Stimulated activated CD4-positive, alpha-beta T cell treated with anti-CD3 and anti-CD28 coated beads, TNF-alpha, amount 100 ng/mL, for 48 hours (primary cell): ENCODE data around the gene RHBG.
"Not testable (repeated sequence)": the region's sequence is repeated elsewhere in the genome, so short reads cannot be mapped to it uniquely, and the experiment has no call there.

Experiments
- DNase-seq, 3 donors: peaks; one replicate each; pipeline ENCODE4 v3.0.0-alpha.2; 2020; ENCODE audit warnings: low read depth in 3 of 3

Gene RHBG

DNA sequence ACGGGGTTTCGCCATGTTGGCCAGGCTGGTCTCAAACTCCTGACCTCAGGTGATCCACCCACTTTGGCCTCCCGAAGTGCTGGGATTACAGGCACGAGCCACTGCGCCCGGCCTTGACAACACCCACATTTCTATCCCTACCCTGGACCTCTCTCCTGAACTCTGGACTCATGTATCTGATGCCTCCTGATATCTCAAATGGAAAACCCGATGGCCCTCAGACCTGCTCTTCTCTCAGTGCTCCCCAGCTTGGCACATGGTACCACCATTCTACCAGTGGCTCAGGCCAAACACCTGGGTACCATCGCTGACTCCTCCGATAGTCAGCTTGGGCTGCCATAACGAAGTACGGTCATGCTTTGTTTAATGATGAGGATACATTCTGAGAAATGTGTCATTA is 8.5 kb upstream of the RHBG start:
- no peak for DNase-seq

- DNase-seq, result no peak
Observed at GRCh38 chr1:156365754-156366153, 3.3 kb upstream of the RHBG start.

DNA sequence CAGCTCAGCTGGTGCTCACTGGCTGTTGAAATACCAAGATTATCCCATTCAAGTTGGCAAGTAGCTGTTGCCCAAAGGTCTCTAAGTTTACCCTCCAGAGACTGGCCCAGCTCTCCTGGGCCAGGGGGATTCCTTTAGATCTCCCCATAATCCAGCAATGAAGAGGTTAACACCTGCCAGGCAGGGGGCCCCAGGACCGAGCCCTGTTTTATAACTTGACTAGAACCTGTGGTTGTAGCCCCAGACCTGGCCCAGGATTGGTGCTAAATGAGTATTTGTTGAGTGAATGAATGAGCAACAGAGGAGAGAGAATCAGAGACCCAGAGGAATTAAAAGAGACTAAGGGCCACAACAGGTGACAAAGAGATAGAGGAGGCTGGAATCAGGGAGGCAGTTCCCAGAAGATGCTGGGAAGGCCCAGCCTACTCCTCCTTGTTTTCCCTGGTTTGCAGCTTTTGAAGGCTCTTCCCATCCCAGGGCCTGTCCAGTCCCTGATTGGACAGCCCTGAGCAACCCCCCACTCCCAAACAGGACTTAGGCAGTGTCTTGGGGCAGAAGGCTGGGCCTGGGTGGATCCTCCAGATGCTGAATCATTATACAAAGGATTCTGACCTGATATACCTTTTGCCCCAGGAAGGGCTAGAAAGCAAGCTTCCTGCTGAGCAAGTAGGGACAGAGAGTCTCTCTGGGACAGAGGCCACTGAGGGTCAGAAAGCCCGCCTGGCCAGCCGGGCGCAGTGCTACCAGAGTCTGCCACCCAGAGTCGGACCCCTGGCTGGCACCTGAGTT is 2.4 kb upstream of the RHBG start:
- DNase-seq, result no peak

GRCh38 chr1:156367383-156368156 is 1.4 kb upstream of the RHBG start:
- DNase-seq, result no peak

DNA sequence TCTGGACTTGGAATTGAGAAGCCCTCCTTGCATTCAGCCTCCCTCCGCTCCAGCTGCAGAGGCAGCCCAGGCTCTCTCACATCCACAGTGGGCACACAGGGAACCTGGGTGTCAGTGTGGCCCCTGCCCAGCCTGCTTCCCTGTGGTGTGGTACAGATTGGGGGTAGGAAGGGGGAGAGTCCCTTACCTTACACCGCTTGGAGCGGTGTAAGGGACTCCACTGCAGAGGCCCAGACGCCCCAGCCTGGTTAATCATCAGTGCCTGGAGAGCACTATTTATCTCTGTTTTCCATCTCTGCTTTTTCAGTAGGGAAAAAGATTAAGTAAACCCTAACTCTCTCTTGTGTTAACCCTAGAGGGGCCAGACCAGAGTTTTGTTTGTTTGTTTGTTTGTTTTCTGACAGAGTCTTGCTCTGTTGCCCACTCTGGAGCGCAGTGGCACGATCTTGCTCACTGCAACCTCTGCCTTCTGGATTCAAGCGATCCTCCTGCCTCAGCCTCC is 803 bp upstream of the RHBG start:
- DNase-seq, result no peak

GRCh38 chr1:156369685-156370286 is 775 bp downstream of the RHBG start:
- DNase-seq, result not testable (repeated sequence)

GRCh38 chr1:156371553-156372264 is 2.7 kb downstream of the RHBG start:
- DNase-seq, result no peak

DNA sequence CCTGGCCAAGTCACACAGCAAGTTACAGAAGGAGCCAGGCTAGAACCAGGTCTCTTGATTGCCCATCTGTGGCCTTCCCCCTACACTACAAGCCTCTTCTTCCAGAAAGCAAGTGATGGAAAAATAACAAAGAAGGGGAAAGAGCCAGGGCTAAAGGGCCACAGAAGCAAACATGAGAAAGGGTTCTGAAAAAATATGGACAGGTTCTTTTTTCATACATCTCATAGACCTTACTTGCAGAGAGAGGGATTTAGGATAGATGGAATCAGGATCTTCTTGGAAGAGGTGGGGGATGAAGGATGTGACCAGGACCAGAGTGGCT is 3.2 kb downstream of the RHBG start:
- no peak for DNase-seq

GRCh38 chr1:156372876-156373275 is 3.9 kb downstream of the RHBG start:
- no peak for DNase-seq

DNA sequence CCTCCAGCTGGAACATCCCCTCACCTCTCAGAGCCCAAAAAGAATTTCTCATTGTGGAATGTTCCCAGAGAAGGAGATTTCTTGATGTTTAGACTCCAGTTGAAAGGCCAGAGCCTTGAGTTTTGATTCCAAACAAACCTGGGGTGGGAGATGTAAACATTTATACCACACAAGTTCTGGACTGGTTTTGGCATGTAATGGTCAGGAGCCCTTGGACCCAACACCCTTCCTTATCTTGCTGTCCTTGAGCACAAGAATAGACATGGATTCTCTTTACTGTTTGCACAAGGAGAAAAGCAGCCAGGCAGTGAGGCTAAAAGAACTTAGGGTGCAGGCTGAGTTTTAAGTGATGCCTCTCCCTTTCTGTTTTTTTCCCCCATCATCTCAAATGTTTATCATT is 4.5 kb downstream of the RHBG start:
- no peak for DNase-seq

GRCh38 chr1:156376146-156376545 is 7.1 kb downstream of the RHBG start:
- no peak for DNase-seq

GRCh38 chr1:156376958-156377919 is 8.2 kb downstream of the RHBG start:
- no peak for DNase-seq

DNA sequence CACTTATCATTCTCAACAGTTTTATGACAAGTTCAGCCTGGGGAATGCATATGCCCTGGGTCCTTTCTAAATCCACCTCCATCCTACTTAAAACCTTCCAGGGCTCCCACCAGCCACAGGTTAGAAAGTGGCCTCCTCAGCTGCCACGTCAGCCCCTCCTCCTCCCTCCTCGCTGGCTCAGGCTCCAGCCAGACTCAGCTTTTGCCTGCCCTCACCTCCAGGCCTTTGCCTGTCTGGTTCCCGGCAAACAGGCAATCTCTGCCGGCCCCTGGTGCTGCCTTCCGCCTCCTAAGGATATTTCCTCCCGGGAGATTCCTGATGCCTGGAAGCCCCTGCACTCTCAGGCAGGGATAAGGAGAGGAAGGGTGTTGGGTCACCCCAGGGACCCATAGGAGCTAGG is 9.5 kb downstream of the RHBG start:
- no peak for DNase-seq

DNA sequence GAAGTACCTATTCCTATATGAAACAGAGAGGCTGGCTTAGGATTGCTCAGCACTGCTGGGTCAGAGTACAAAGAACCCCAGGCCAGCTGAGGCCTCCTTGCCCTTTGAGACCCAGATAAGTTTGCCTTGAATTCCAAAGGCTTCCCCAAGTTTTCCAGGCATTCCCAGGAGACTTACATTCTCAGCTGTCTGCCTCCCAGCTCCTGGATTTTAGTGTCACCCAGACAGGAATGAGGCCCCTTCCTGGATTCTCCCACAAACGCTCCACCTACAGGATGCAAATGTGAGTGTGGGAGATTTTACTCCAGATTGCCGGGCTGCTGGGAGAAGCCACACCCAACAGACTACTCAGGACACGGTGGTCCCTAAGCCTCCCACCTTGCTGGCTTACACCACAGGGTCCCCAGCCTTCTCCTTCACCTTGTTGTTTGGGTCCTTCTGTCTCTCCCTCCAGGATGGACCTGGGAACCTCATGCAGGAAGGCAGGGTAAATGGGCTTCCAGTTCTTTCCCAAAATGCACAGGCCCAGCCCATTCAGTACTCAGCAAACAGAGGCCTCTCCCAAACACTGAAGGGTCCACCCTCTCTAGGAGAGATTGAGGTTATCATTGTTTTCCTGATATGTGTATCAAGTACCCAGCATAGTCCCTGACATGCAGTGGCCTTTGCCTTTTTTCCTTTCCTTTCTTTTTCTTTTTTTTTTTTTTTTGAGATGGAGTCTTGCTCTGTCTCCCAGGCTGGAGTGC is 10.6 kb downstream of the RHBG start:
- DNase-seq, result no peak

GRCh38 chr1:156382561-156382960 is 13.6 kb downstream of the RHBG start:
- no peak for DNase-seq

DNA sequence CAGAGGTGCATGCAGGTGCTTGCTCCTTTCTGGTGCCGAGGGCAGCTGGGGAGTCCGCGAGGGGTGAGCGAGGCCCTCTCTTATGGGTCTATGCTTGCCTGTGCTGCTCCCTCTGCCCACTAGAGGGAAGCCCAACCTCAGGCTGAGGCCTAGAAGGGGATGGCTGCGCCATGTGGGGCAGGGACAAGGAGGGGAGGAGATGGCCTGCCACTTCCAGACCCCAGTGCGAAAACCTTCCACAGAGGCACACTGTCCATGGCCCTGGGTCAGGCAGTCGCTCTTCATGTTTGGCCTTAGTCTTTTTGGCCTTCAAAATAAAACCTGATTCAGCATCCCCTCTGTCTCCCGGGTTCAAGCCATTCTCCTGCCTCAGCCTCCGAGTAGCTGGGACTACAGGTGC is 14.0 kb downstream of the RHBG start:
- peak; percentile 44 to 53 (median 51) for DNase-seq

DNA sequence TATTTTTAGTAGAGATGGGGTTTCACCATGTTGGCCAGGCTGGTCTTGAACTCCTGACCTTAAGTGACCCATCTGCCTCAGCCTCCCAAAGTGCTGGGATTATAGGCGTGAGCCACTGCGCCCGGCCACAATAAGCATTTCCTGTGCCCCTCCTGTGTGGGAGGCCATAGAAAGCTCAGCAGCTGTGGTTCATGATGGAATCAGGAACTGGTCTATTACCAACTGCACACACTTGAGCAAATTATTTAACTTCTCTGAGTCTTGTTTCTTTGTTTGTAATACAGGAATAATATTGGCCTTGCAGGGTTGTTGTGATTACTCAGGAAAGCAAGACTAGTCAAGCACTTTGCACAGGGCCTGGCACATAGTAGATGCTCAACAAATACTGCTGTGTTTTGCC is 15.0 kb downstream of the RHBG start:
- no peak for DNase-seq

DNA sequence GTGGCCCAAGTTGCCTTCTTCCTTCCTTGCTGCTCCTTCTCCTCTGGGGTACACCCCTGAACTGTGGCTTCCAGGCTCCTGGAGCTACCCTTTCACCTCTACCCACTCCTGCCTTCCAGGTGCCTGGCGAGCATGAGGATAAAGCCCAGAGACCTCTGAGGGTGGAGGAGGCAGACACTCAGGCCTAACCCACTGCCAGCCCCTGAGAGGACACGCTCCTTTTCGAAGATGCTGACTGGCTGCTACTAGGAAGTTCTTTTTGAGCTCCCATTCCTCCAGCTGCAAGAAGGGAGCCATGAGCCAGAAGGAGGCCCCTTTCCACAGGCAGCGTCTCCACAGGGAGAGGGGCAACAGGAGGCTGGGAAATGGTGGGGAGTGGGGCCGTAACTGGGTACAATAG is 15.6 kb downstream of the RHBG start:
- DNase-seq, result no peak

DNA sequence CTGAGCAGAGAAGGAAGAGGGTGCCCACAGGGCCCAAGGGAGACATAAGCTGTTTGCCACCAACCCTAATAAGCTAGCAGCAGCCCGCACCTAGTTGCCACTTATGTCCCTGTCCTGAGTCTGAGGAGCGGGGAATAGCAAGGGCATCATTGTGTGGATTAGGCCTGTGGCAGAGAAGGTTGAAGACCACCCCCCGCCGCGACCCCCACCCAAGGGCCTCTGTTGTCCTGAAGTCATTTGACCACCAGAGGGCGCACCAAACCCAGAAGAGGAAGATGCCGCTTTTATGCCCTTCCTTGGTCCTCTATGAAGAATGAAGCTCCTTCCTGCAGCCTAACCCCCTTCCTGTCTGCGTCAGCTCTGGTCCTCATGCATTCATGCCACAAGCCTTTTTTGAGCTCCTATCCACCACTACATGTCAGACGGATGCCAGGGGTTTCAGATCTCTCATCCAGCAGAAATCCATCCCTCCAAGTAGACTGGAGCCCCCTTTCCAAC is 16.6 kb downstream of the RHBG start:
- peak; percentile 34 to 67 (median 46) for DNase-seq
